ENCODE measurements around the gene HSFY2.
"Not testable (repeated sequence)": the region's sequence is repeated elsewhere in the genome, so short reads cannot be mapped to it uniquely, and the experiment has no call there.

Gene HSFY2, protein sequence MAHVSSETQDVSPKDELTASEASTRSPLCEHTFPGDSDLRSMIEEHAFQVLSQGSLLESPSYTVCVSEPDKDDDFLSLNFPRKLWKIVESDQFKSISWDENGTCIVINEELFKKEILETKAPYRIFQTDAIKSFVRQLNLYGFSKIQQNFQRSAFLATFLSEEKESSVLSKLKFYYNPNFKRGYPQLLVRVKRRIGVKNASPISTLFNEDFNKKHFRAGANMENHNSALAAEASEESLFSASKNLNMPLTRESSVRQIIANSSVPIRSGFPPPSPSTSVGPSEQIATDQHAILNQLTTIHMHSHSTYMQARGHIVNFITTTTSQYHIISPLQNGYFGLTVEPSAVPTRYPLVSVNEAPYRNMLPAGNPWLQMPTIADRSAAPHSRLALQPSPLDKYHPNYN

DNA sequence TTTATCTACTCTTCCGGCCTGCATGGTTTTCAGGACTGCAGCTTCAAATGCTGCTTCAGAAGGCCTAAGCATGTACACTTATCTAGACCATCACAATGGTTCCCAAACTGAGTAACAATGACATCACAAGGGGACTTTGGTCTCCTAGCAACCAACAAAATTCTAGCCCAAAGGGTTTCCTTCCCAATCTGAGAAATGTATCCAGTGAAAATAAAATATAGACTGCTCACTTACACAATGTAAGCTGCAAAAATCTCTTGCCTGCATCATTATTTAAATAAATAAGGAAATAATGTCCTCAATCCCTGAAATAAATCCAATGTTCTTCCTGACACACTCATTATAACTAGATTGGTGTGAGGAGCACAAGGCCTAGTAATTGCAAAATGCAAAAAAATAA, at the start of gene HSFY2:
TSS of gene HSFY2 (minus strand) at position 101 of the 400 bp plus-strand sequence. CDS start 117 bp downstream, outside the sequence.
- not testable (repeated sequence) for DNase-seq (ENCODE audit: low read depth in 3 of 3, low spot score in 1 of 3)

DNA sequence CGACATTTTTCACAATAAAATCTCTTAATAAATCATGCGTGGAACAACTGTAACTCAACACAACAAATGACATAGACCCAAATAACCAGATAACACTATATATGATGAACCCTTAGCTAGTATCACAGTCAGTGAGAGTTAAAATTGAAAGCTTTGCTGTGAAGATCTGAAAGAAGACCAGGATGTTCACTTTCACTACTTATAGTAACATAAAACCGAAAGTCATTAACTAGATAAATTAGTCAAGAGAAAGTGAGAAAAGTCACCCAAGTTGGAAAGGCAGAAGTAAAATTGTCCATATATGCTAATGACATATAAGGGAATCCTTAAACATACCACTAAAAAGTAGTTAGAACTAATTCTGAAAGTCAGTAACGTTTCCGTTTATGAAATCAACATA, 42.2 kb upstream of the HSFY2 start:
- DNase-seq (ENCODE audit: low read depth in 3 of 3, low spot score in 1 of 3): not testable (repeated sequence)

DNA sequence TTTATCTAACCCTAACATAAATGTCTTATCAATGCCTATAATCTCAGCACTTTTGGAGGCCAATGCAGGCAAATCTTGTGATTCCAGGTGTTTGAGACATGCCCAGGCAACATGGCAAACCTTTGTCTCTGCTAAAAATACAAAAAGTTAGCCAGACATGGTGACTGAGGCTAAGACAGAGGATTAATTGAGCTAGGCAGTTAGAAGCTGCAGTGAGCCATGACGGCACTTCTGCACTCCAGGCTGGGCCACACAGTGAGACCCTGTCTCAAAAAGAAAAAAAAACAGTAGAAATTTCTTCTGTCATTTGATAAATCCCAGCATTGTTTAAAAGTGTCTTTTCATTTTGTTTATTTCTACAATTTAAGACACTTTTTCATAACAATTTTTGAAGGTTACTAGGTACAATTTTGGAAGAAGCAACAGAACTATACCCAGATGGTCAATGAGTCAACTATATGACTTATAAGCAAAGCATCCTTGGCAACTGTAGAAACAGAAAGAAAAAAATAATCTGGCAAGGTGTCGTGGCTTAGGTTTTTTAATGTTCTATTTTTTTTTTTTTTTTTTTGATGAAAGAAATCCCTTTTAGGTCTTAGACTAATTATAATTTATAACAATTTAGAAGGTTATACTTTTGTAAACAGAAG, 15.3 kb upstream of the HSFY2 start:
- not testable (repeated sequence) for DNase-seq (ENCODE audit: low read depth in 3 of 3, low spot score in 1 of 3)

GRCh38 chrY:18754077-18754476, 19.5 kb downstream of the HSFY2 start:
- DNase-seq (ENCODE audit: low read depth in 3 of 3, low spot score in 1 of 3): not testable (repeated sequence)

DNA sequence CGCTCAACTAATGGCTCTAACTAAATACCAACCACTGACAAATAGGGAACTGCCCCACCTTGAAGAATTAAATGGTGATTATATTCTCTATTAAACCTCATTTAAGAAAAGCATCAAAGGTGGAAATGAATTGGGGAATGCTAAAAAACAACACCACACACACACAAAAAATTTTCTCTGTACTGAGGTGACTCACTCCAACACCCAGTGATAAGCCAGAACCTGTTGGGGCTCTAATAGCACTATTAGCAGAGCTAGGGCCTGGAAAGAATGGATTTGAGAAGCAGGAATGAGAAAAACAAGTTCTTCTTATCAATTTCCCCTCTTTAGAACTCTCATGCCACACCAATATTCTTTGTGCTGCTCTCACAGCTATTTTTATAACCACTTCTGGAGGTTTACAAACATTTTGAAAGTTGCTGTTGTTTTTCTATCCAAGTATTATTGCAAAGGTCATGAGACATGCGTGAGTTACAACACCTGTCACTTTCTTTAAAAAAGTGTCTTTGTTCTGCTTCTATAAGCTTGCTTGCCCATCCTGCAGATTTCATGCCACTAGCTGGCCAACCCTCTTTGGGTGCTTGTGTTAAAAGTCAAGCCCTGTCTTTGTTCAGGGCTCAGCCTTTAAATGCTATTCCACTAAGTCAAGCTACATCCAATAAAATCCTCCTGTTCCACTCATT, 20.3 kb downstream of the HSFY2 start:
- not testable (repeated sequence) for DNase-seq (ENCODE audit: low read depth in 3 of 3, low spot score in 1 of 3)

GRCh38 chrY:18723714-18724113, 49.8 kb downstream of the HSFY2 start:
- DNase-seq (ENCODE audit: low read depth in 3 of 3, low spot score in 1 of 3): not testable (repeated sequence)
